ENCODE measurements around the gene CAMK4. TPM values are rescaled to one million over a fixed set of nuclear protein-coding genes. Genes with fewer than 3 reads are reported as not detected.

CAMK4 gene
- total and polyA plus RNA-seq, 2 donors (not counting 1 experiment from before 2014, with no cell fraction given), result 0.83 to 5.9 TPM

- Histone ChIP-seq H3K4me2 (ENCODE audit: extremely low read depth, insufficient read depth, low read length) (no peak overlapping the region), H3K27me3 (ENCODE audit: control insufficient read depth, insufficient read depth, low read length) (no peaks in the 10 kb centered on the region), H4K20me1 (ENCODE audit: control insufficient read depth, extremely low read depth, insufficient read depth, low read length) (no peaks in the 10 kb centered on the region), H3K4me3 (replicated peaks in 1 of 4; ENCODE audit: control extremely low read depth in 1 of 4, insufficient read depth in 1 of 4, low read depth in 3 of 4, low read length in 4 of 4) (no peak overlapping the region), H3K9me3 (ENCODE audit: control insufficient read depth, insufficient read depth, low read depth, low read length) (no peaks in the 10 kb centered on the region), H3K27ac (ENCODE audit: insufficient read depth, low read length) (no peak overlapping the region), H3K36me3 (ENCODE audit: control insufficient read depth, insufficient read depth, low read length) (no peaks in the 10 kb centered on the region), H3K4me1 (ENCODE audit: control insufficient read depth, extremely low read depth, insufficient read depth, low read length) (no peaks in the 10 kb centered on the region), H3K79me2 (ENCODE audit: control insufficient read depth, insufficient read depth, low read length) (no peaks in the 10 kb centered on the region), H3K9ac (ENCODE audit: insufficient read depth, low read length) (no peak overlapping the region), H2AFZ (ENCODE audit: low read length) (no peak overlapping the region)
- no peak for DNase-seq (ENCODE audit: low read depth in 2 of 2)
- TF ChIP-seq CTCF (conservative IDR thresholded peaks at IDR 0.05 in 1 of 2, IDR thresholded peaks at IDR 0.05 in 1 of 2; ENCODE audit: low read depth in 1 of 2, low read length in 2 of 2) (no peak), EZH2 (IDR thresholded peaks at IDR 0.05; ENCODE audit: low read length, missing control alignments) (no peak)
Measured at GRCh38 chr5:111198281-111198966, 25.8 kb upstream of the CAMK4 start.

- no peak overlapping the region for H3K4me3 ChIP-seq (replicated peaks in 1 of 4; ENCODE audit: control extremely low read depth in 1 of 4, insufficient read depth in 1 of 4, low read depth in 3 of 4, low read length in 4 of 4)
- H3K4me2 ChIP-seq (ENCODE audit: extremely low read depth, insufficient read depth, low read length), result no peak overlapping the region
- H2AFZ ChIP-seq (ENCODE audit: low read length), result no peak overlapping the region
- no peak overlapping the region for H3K27ac ChIP-seq (ENCODE audit: insufficient read depth, low read length)
- H3K27me3 ChIP-seq (ENCODE audit: control insufficient read depth, insufficient read depth, low read length), result no peaks in the 10 kb centered on the region
- no peaks in the 10 kb centered on the region for H3K36me3 ChIP-seq (ENCODE audit: control insufficient read depth, insufficient read depth, low read length)
- H3K4me1 ChIP-seq (ENCODE audit: control insufficient read depth, extremely low read depth, insufficient read depth, low read length), result no peaks in the 10 kb centered on the region
- no peaks in the 10 kb centered on the region for H3K9me3 ChIP-seq (ENCODE audit: control insufficient read depth, insufficient read depth, low read depth, low read length)
- H3K9ac ChIP-seq (ENCODE audit: insufficient read depth, low read length), result no peak overlapping the region
- TF ChIP-seq CTCF (conservative IDR thresholded peaks at IDR 0.05 in 1 of 2, IDR thresholded peaks at IDR 0.05 in 1 of 2; ENCODE audit: low read depth in 1 of 2, low read length in 2 of 2) (no peak), EZH2 (IDR thresholded peaks at IDR 0.05; ENCODE audit: low read length, missing control alignments) (no peak)
- no peaks in the 10 kb centered on the region for H3K79me2 ChIP-seq (ENCODE audit: control insufficient read depth, insufficient read depth, low read length)
- no peaks in the 10 kb centered on the region for H4K20me1 ChIP-seq (ENCODE audit: control insufficient read depth, extremely low read depth, insufficient read depth, low read length)
- no peak for DNase-seq (ENCODE audit: low read depth in 2 of 2)
Measured at GRCh38 chr5:111200828-111201227, 23.4 kb upstream of the CAMK4 start.

- H3K27ac ChIP-seq (ENCODE audit: insufficient read depth, low read length), result no peak overlapping the region
- H3K79me2 ChIP-seq (ENCODE audit: control insufficient read depth, insufficient read depth, low read length), result no peaks in the 10 kb centered on the region
- no peak for TF ChIP-seq EZH2 (IDR thresholded peaks at IDR 0.05; ENCODE audit: low read length, missing control alignments)
- no peak for TF ChIP-seq CTCF (conservative IDR thresholded peaks at IDR 0.05 in 1 of 2, IDR thresholded peaks at IDR 0.05 in 1 of 2; ENCODE audit: low read depth in 1 of 2, low read length in 2 of 2)
- no peak overlapping the region for H3K4me3 ChIP-seq (replicated peaks in 1 of 4; ENCODE audit: control extremely low read depth in 1 of 4, insufficient read depth in 1 of 4, low read depth in 3 of 4, low read length in 4 of 4)
- no peaks in the 10 kb centered on the region for H4K20me1 ChIP-seq (ENCODE audit: control insufficient read depth, extremely low read depth, insufficient read depth, low read length)
- DNase-seq (ENCODE audit: low read depth in 2 of 2), result no peak
- H3K9ac ChIP-seq (ENCODE audit: insufficient read depth, low read length), result no peak overlapping the region
- no peak overlapping the region for H3K4me2 ChIP-seq (ENCODE audit: extremely low read depth, insufficient read depth, low read length)
- H3K36me3 ChIP-seq (ENCODE audit: control insufficient read depth, insufficient read depth, low read length), result no peaks in the 10 kb centered on the region
- H3K27me3 ChIP-seq (ENCODE audit: control insufficient read depth, insufficient read depth, low read length), result no peaks in the 10 kb centered on the region
- H2AFZ ChIP-seq (ENCODE audit: low read length), result no peak overlapping the region
- no peaks in the 10 kb centered on the region for H3K4me1 ChIP-seq (ENCODE audit: control insufficient read depth, extremely low read depth, insufficient read depth, low read length)
- no peaks in the 10 kb centered on the region for H3K9me3 ChIP-seq (ENCODE audit: control insufficient read depth, insufficient read depth, low read depth, low read length)
Measured at GRCh38 chr5:111201705-111202104, 22.5 kb upstream of the CAMK4 start.

Measured in fibroblast of lung (primary cell).